ENCODE results near the gene RAD51B.
A peak's percentile ranks its signal among the peaks of the same experiment; 100 is the strongest.

Gene RAD51B

GRCh38 chr14:68503186-68503825, 683.7 kb downstream of the RAD51B start:
- peak in 1 of 2 experiments; percentile 71 for DNase-seq (ENCODE audit: low read depth in 1 of 2, low spot score in 1 of 2)
- no peak for TF ChIP-seq JUND (IDR thresholded peaks at IDR 0.05; ENCODE audit: low read depth)
- in situ Hi-C loops (cut with HindIII; ENCODE audit: low pct_unique_long_range_greater_than_20kb, low sequenced_read_pairs): no loop called here

DNA sequence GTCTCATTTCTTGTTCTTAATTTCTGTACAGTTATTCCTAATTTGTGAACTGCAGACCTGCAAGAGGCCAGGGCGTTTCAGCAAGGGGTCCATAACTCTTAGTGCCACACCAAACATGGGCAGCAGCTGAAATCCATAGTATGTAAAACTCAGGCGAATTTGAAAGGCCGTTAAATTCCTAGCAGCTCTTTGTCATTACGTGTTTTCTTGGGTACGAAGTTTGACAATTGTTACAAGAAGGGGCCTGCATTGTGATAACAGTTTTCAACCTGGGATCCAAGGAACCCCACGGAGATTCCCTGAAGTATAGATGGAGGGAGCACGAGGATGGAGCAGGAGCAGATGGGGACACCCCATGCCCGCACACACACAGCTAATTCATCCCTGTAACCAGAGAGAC, 685.3 kb downstream of the RAD51B start:
- in situ Hi-C loops (cut with HindIII; ENCODE audit: low pct_unique_long_range_greater_than_20kb, low sequenced_read_pairs): no loop called here
- DNase-seq (ENCODE audit: low read depth in 1 of 2, low spot score in 1 of 2): no peak
- no peak for TF ChIP-seq JUND (IDR thresholded peaks at IDR 0.05; ENCODE audit: low read depth)

DNA sequence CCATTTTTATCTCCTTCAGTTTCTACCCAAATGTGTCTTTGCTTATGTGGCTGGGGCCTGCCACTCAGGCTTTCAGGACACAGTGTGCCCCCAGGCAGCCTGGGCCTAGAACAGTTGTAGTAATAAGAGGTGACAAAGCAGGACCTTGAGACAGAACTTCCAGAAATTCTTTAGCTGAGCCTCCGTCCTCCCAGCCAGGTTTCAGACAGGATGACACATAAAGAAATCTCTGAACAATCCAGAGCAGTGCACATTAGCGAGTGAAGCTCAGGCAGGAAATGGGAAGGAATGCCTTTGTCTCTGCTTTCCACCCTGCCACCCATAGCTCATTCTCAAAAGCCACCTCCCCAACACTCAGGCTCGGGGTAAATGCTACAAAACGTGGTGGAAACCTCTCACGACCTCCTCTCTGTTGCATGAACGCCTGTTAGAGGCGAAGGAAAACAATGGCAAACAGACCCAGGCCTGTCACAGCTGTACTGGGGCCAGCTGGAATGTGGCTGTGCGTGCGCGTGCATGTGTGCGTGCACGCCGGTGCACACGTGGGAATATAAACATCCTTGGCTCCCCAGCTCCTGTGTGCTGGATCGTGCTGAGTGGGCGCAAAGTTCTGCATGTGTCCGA, 686.6 kb downstream of the RAD51B start:
- no peak for DNase-seq (ENCODE audit: low read depth in 1 of 2, low spot score in 1 of 2)
- TF ChIP-seq JUND (IDR thresholded peaks at IDR 0.05; ENCODE audit: low read depth): no peak
- in situ Hi-C loops (cut with HindIII; ENCODE audit: low pct_unique_long_range_greater_than_20kb, low sequenced_read_pairs): no loop called here

GRCh38 chr14:68506645-68507419, 687.3 kb downstream of the RAD51B start:
- TF ChIP-seq JUND (IDR thresholded peaks at IDR 0.05; ENCODE audit: low read depth): no peak
- in situ Hi-C loops (cut with HindIII; ENCODE audit: low pct_unique_long_range_greater_than_20kb, low sequenced_read_pairs): no loop called here
- peak in 1 of 2 experiments; percentile 56 for DNase-seq (ENCODE audit: low read depth in 1 of 2, low spot score in 1 of 2)

DNA sequence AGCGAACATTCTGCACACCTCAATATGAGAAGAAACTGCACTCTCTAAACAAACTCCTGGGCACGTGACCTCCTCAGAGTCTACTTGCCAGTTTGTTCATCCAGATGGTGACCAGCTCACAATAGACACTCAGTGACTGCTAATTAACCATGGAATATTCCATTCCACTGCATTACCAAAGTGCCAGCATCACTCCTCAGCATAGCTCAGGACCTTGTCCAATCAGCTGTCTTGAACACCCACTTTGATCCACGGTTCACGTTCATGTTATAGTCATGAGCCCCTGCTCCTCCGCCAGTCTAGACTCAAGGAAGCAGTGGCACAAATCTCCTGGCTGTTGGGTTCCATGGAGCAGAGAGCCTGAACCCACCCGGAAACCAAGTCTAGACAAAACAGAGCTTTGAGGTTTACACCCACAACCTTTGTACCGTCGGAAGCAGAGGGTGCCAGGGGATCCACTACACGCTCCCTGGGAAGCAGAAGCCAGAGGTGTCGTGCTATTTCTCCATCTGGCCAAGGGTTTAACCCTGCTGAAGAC, 688.0 kb downstream of the RAD51B start:
- in situ Hi-C loops (cut with HindIII; ENCODE audit: low pct_unique_long_range_greater_than_20kb, low sequenced_read_pairs): no loop called here
- no peak for TF ChIP-seq JUND (IDR thresholded peaks at IDR 0.05; ENCODE audit: low read depth)
- DNase-seq (ENCODE audit: low read depth in 1 of 2, low spot score in 1 of 2): no peak

- no peak for DNase-seq (ENCODE audit: low read depth in 1 of 2, low spot score in 1 of 2)
- in situ Hi-C loops (cut with HindIII; ENCODE audit: low pct_unique_long_range_greater_than_20kb, low sequenced_read_pairs): no loop called here
- TF ChIP-seq JUND (IDR thresholded peaks at IDR 0.05; ENCODE audit: low read depth): no peak
These were observed 689.0 kb downstream of the RAD51B start for GRCh38 chr14:68508581-68508980.

DNA sequence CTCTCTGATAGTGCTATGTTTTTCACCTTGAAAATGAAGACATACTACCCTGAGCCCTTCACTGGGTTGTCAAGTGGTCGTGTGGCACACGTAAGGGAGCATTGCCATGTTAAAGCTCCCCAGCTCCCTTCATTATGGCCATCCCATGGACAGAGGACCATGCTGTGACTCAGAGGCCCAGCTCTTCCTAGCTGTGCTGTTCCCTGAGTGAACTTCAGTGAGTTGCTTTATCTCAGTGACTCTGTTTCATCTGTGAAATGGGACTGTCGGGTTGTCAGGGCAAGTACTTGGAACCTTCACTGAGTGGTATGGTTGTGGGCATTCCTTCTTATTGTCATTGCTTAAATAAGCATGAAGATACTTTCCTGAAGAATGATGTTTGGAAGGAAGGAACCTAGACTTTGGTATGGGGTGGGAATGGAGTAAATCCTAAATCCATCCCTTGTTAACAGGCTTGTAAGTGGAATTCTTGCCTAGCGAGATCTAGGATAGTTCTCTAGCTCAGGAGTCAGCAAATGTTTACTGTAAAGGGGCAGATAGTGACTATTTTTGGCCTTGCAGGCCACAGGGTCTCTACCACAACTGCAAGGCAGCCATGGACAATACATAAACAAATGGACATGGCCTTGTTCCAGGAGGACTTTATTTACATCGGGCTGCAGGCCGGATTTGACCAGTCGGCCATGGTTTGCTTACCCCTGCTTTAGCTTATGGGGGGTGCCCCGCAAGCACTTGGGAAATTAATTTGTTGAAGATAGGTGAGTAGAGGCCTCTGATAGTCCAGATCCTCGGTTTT, 689.8 kb downstream of the RAD51B start:
- in situ Hi-C loops (cut with HindIII; ENCODE audit: low pct_unique_long_range_greater_than_20kb, low sequenced_read_pairs): no loop called here
- no peak for TF ChIP-seq JUND (IDR thresholded peaks at IDR 0.05; ENCODE audit: low read depth)
- no peak for DNase-seq (ENCODE audit: low read depth in 1 of 2, low spot score in 1 of 2)

DNA sequence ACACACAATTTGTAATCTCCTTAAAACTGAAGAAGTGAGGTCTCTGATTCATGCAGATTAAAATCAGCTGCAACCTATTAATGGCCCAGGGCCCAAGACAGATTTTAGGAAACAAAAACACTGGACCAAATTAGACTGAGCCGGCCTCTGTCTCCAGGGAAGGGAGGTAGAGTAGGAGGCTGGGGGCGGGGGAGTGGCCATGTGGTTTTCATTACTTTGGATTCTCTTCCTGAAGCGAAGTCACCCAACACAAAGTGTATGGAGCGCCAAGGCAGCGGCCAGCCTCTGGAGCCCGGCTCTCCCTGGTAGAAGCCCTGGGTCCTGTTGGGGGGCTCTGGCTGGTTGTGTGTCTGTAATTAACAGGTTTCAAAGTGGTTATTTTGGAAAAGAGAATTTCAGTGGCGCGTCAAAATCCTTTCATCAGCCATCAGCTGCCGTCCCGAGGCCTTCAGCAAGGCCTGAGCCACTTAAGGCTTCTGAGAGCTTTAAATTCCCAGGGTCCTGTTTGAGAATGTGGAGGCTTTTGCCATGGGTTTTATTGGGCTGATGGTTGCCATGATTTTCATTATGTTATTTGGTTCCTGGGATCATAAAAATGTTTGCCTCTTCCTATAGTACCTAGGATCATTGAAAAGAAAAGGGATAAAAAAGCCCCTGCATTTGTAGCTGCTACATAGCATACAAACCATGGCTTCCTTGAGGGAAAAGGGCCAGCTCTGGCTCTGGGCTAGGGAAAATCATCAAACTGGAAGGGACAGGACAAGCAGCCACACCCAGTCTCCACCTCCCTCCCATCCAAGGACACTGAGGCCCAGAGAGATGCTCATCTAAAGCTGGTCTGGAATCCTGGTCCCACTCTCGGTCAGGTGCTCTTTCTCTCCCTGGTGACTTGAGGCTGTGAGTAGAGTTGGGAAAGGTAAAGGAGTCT, 690.9 kb downstream of the RAD51B start:
- TF ChIP-seq JUND (IDR thresholded peaks at IDR 0.05; ENCODE audit: low read depth): no peak
- no peak for DNase-seq (ENCODE audit: low read depth in 1 of 2, low spot score in 1 of 2)
- in situ Hi-C loops (cut with HindIII; ENCODE audit: low pct_unique_long_range_greater_than_20kb, low sequenced_read_pairs): no loop called here

DNA sequence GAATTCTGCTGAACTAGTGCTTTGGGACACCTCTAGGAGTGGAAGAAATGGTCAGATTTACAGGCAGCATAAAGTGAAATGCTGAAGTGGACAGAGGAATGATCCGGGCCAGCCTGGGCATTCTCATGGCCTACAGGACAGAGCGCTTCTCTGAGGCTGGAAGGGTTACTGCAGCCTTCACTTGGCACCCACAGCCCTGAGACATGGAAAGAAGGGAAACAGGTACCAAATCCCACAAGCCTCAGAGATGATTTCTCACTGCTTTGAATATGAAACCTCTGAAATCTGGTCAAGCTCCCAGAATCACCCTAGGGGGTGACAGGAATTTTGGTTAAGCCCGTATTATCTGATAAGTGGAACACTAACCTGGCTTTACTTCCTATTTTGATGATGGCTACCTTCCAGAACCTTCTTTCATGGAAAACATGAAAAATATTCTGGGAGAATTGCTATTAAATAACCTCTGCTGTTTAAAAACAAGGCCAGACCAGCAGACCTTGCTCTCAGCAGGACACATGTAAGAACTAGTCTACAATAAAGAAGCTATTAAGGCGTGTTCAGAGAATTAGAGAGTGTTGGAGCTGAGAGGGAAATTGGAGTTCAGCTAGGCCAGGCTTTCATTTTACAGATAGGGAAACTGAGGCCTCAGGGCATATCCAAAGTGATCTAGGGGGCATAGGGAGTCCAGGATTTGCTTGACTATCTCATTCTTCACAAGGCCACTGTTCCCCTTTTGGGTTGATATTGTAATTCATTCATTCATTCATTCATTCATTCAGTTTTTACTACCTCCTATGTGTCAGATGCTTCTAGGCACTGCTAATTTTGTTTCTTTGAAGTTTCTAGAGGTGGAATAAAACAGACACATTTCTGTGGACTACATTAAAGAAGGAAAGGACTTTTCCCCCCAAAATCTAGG, 691.8 kb downstream of the RAD51B start:
- DNase-seq (ENCODE audit: low read depth in 1 of 2, low spot score in 1 of 2): no peak
- no peak for TF ChIP-seq JUND (IDR thresholded peaks at IDR 0.05; ENCODE audit: low read depth)
- in situ Hi-C loops (cut with HindIII; ENCODE audit: low pct_unique_long_range_greater_than_20kb, low sequenced_read_pairs): no loop called here

- DNase-seq (ENCODE audit: low read depth in 1 of 2, low spot score in 1 of 2): no peak
- in situ Hi-C loops (cut with HindIII; ENCODE audit: low pct_unique_long_range_greater_than_20kb, low sequenced_read_pairs): no loop called here
- no peak for TF ChIP-seq JUND (IDR thresholded peaks at IDR 0.05; ENCODE audit: low read depth)
These were observed 692.5 kb downstream of the RAD51B start for GRCh38 chr14:68512088-68512487.

Data from T47D (cell line).